Measurements from ENCODE around the gene INSRR.

Gene INSRR

DNA sequence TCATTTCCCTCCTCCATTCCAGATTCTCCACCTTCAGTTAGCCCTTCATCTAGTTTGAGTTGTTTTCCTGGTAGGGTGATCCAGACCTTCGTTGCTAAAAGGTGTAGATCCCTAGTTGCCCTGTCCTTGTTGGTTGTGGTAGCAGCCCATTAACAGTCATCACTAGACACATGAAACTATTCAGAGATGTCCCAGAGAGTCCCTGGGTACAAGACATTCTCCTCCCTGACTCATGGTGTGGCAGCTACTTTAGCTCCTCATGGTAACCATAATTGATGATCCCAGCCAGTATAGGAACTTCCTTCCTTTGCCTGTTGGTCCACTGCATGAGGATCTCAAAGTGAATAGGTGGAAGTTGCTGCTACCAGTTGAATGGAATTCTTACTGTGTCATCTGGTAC lies 36.2 kb downstream of the INSRR start:
- DNase-seq: no peak

DNA sequence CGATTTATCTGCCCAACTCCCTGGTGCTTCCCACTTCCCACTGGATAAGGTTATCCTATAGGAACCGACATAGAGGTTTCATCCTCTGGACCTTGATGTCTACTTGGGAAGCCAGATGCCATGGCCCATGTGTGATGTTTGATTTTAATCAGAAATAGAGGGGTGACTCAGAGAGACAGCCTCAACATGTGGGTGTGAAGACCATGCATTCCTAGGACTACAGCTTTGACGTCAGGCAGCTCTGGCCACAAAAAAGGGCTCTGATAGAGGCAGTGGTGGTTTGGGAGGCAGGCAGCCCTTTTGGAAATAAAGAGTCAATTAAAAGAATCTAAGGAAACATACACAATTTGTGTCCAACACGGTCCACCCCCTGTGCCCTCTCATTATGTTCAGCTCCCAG lies 37.1 kb downstream of the INSRR start:
- no peak for DNase-seq

DNA sequence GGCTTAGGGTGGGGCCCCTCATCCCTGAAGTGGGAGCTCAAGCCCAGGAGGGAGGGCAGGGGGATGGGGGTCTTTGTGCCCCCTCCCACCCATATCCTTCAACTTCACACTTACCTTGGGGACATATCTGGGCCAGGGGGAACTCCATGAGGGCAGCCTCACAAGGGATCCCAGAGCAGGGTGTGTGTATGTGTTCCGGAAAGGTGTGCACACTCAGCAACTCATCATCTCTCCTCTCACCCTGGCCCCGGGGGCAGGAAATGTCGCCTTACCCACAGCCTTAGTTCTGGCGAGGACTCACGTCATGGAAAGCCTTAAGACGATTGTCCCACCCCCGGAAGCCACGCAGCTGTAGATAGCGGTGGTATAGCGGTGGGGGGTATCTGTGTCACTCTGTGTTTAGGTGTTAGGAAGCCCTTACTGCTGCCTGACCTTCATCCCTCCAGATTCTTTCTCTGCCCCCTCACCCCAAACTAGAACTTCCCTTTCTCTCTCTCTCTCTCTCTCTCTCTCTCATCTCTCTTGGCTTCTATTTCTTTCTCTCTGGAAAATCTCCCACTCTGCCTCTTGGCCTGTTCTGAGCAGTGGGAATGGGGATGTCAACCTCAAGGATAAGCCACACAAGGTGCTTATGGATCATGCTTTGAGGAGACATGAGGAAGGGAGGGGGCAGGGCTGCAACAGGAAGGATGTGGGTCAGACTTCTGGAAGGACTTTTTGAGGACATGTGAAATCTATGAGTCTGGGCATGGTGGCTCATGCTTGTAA lies 42.2 kb downstream of the INSRR start, which contains the start of gene SH2D2A:
TSS of gene SH2D2A (minus strand) at position 288 of the 768 bp plus-strand sequence. CDS start at position 148, 140 bp downstream.
- no peak for DNase-seq

DNA sequence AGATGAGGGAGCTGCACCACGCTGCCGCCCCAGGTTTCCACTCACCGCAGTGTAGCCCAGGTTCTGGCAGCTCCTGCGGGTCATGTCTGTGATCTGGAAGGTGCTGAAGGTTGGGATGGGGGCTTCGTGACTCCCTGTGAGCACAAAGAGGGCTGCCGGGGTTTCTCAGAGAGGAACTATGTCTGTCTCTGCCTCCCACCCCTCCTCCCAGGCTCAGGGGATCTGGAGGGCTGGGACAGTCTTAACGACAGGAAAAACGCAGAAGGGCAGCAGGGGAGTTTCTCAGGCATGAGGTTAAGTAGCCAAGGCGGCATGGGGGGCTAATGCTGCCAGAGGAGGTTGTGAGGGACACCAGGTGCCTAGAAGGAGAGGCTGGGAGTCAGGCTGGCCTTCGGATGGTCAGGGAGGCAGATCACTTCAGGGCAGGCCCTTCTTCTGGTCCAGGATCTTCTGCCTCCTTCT lies 42.9 kb downstream of the INSRR start:
- no peak for DNase-seq

DNA sequence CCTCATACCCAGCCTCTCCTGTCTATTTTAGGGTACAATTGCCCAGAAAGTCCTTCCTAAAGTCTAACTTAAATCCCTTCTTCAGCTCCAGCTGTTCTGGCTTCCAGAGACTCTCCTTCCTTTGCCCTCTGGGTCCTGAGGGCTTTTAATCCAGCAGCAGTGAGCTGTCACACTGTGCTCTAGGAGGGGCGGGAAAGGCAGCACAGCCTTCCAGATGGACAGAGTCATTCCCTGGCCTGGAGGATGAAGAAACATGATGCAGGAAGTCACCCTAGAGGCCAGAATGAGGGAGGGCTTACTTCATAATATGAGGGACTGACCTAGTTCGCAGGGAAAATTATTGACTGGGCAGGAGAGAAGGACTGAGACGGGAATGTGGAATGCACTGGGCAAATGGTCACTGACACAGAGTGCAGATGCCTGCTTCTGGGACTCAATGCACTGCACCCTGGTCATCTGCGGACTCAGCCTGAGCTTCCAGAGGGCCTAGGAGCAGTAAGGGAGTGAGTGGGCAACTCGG lies 43.5 kb downstream of the INSRR start:
- DNase-seq: no peak

DNA sequence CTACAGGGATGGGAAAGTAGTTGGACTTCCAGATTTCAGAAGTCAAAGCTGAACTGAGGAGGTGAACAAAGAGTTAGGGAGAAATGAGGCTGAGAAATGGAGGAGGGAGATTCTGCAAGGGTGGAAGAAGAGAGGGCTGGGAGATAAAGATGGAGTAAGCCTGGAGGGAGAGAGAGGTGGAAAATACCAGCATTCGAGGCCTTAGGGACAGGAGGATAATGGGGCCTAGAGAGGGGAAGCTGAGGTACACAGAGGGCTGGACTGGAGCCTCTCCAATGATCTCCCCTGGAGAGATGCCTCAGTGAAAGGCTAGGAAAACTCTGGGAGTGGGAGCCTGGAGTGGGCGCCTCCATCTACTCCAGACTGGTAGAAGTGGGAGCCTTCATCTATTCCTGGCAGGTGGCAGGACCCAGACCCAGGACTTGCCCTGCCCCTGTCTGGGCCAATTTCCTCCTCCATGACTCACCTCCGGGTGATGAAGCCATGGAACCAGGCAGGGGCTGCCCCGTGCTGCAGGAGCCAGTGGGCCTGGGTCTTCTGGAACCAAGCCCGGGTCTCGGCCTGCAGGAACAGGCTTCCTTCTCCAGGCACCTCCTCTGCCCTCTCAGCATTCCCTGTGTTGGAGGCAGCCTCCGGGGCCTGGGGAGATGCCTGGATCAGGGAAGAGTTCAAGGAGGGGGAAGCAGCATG lies 44.2 kb downstream of the INSRR start:
- no peak for DNase-seq

DNA sequence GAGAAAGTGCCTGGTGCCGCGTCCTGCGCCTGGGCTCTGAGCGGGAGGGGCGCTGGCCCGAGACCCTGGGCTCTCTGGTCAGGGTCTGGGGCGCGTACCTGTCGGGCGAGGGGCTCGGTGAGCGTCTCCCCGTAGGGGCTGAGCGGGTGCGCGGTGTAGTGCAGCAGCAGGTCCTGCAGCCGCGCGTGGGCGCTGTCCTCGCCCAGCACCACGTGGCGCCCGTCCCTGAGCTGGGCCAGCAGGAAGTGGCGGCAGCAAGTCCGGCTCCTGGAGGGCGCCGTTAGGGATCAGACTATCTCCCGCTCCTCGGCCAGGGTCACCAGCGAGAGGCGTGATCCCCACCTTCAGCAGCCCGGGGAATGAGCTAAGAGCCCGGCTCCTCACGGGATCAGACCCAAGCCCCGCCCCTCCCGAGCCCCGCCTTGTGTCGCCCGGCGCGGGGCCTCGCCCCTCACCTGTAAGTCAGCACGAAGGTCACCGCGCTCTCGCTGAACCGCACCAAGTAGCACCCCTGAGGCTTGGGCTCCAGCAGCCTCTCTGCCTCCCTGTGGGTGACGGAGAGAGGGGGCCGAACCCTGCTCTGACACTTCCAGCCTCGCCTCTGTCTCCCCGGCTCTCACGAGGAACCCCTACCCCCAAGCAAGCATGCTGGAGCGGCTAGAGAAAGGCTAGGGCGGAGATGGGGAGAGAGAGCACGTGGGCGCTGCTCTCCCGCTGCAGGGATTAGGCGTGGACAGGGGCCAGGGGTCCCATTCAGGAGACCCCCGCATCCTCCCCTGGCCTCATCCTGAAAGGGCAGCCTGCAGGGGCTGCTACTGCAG lies 45.0 kb downstream of the INSRR start:
- no peak for DNase-seq

DNA sequence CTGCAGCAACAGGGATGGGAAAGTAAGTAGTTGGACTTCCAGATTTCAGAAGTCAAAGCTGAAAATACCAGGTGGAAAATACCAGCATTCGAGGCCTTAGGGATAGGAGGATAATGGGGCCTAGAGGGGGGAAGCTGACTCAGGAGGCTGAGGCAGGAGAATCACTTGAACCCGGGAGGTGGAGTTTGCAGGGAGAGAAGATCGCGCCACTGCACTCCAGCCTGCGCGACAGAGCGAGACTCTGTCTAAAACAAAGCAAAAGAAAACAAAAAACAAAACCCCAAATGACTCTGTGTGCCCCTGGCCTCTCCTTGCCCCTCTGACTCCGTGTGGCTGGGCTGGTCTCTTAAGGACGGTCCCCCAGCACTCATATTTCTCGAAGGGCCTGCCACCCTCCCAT lies 45.6 kb downstream of the INSRR start:
- no peak for DNase-seq

DNA sequence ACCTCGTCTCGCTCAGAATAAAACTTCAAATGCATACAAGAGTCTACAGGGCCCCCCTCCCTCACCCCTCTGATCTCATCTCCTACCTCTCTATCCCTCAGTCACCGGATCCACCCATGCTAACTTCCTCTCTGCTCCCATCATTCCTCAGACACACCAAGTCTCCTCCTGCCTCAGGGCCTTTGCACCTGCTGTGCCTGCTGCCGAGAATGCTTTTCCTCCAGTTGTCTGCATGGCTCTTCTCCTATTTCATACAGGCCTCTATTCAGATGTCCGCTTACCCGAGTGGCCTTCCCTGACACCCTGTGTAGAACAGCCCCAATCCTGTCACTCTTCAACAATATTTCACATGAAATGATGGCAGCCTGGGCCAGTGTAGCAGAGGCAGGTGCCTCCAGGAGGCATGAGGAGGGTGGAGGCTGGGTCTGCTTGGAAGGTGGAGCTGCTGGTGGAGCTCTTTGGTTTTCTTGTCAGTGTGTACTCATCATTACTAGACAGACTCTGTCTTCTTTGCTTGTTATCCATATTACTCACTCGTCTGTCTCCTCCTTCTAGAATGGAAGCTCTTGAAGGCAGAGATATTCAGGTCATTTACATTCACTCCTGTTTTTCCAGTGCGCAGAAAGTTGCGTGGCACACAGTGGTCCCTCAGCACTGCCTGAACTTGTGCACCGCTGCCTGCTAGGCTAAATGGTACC lies 46.5 kb downstream of the INSRR start:
- DNase-seq: no peak

DNA sequence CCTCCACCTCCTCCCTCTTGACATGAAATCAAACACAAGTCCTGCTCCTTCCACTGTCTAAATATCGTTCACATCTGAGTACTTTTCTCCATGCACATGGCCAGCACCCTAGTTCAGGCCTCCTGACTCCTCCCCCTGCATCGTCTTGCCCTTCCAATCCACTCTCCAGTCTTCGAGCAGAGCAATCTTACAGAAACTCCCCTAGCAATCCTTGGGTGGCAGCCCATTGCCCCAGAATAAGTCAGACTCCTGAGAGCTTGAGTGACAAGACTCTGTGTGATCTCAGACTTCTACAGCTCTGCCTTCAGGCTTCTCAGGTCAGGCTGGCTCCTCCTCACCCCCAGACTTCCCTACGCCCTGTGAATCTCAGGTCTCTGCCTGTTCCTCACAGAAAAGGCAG lies 47.7 kb downstream of the INSRR start:
- no peak for DNase-seq

DNA sequence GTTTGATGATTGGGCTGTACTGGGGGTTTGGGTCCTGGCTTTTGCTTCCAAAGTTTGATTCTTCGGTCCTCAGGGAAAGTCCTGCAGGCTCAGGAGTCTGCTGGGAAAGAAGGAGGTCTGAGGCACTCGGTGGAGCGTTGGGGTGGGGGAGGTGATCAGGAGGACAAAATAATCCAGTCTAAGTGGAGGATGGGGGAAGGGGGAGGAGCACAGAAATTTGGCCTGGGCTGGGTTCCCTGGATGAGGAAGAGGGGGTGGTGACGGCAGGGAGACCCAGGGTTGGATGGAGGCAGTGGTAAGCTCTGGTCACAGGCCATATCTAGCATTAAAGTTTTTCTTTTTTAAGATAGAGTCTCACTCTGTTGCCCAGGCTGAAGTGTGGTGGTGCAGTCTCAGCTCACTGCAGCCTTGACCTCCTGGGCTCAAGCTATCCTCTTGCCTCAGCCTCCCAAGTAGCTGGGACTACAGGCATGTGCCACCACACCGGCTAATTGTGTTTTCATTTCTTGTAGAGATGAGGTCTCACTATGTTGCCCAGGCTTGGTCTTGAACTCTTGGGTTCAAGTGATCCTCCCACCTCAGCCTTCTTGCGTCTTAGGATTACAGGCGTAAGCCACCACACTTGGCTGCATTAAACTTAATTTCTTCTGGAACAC lies 49.1 kb downstream of the INSRR start:
- no peak for DNase-seq

DNA sequence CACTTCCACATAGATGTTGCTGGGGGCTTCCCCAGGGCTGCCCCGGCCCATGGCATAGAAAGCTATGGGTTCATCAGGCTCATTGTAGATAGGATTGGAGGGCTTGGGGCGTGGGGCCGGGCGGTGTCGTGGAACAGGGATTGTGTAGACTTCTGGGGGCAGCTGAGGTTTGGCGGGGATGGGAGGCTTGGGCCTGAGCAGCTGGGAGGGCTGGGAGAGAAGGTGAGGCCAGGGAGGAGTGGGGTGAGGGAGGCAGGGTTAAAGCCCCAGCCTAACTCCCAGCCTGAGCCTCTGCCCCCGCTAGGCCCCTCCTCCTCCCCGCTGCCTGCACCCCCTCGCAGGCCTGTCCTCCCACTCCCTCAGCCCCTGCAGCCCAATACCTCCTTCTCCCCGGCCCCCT lies 49.6 kb downstream of the INSRR start:
- no peak for DNase-seq

DNA sequence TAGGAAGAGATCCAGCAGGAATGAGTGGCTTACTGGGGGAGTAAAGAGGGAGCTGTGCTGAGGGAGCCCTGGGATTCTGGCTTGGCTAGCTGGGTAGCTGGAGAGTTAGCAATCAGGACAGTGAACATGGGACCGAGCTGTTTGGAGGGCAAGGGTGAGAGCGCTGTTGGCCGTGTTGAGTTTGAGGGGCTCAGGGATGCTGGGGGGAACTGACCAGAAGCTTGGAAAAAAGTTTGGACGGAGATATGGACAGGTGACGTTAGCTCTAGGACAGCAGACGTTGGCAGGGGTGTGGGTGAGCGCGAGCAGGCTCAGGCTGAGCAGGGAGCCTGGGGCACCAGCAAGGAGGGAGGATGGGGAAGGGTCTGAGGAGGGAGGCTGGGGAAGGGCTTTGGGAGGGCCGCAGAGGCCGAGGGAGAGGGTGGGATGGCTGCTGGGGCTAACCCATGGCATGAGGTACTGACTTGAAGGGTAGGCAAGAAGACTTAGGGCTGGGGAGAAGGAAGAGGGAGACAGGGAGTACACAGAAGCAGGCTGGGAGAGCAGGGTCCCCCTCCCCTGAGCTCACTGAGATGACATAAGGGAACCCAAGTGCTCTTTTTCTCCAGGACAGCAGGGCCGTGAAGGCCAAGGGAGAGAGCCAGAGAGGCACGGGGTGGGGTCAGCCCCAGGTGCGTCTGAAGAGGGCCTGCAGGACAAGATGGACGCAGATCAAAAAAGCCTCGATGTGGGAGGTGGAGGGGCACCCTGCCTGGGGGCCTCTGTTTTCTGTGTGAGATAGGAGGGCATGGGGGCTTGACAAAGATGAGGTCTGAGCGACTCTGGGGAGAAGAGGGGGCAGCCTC lies 50.5 kb downstream of the INSRR start:
- DNase-seq: no peak

DNA sequence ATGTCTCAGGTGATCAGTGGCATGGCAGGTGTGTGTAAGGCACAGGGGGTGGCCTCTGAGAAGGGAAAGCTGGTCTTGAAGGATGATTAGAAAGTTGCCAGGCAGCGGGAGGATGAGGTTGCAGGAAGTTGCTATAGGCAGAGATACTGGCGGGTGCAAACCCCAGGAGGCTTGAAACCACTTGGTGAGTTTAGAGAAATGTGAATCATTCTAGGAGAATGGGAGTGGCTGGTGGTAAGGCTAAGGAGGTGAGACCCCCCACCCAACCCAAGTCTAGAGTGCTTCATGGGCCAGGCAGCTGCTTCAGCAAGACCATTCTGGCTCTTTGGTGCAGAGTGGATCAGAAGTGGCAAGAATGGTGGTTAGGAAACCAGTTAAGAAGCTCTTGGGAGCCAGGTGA lies 51.3 kb downstream of the INSRR start:
- no peak for DNase-seq

DNA sequence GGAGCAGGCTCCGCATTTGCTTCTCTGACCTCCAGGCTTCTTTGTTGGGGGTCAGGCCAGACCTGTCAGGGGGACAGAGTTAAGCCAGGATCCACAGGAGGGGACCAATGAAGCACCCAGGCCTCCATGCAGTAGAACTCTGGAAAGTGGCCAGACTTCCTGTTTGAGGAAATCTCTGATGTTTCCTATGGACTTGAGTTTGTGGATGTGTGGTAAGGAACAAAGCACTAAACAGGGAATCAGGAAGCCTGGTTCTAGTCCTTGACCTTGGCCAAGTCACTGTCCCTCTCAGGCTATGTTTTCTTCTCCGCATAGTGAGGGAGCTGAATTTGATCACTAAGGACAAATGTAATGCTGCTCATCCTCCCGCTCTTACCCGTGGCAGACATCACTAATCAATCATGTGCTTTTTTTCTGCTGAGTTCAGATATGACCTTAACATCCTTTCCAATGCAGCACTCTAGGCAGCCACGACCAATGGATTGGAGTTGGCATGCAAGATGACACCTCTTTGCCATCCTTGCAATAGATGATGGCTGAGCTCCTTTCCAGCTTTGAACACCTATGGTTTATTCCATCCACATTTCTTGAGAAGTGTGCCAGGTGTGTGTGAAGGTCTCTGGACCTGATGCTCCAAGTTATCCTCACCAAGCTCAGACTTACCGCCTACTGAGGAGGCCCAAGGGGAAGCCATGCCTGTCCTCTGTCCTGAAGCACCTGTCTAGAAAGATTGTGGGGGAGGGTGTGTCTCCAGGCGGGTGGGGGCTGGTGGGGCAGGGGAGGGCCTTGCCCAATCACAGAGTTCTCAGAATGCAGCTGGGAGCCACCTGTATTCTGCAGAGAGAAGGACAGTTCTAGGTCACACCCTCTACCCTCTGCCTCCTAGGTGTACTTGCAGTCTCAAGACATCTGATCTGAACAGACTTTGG lies 52.1 kb downstream of the INSRR start:
- no peak for DNase-seq

DNA sequence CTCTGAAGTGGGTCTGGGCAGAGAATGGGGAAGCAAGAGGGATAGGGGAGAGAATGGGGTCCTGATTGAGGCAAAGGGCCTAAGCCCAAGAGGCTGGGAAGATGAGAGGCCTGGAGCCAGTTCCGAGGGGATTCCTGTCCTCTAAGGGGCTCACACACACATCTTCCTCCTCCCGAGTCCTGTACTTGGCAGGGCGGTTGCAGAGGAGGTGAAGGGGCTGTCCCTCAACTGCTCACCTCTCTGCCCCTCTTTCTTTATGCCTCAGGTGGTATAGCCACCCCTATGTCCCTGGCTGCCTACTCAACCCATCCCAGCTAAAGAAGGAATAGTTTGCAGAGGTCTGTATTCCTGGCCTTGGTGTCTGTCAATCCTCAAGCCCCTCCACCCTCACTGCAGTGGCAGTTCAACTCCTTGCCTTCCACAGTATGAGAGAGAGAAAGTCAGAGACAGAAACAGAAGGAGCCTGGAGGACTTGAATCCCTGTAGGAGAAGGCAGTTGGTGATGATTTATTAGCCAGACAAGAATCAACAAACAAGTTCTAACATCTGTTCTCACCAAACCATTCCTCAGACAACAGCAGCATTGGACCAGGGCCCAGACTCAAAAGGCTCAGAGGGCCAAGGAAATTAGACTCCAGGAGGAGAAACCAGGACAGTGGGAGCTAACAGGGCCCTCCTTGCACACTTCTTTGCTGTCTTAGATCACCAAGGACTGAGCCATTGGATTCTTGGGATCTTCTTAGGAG lies 53.0 kb downstream of the INSRR start:
- DNase-seq: no peak

DNA sequence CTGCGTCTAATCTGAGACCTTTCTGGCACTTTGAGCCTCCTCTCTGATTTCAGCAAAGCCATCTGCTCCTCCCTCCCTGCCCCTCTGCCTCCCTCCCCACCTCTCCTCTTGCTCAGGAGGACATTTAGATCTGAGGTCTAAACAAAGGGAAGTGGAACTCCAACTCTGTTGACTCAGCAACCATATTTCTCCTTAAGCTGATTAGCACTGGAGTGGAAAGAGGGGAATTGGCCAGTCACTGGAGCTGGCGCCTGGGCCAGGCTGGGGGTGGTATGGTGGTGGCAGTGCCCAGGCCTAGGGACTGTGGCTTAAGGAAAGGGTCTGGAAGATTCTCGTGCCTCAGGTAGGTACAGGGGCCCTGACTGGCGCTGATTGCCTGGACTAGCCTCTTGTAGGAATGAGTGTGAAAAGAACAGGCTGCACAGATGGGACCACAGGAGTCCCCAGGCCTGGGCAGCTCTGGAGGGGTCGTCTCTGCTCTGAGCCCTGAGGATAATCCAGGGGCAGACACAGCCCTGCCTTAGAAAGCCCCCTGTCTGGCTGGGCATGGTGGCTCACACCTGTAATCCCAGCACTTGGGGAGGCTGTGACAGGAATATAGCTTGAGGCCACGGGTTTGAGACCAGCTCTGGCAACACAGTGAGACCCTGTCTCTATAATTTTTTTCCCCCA lies 54.2 kb downstream of the INSRR start:
- DNase-seq: no peak

DNA sequence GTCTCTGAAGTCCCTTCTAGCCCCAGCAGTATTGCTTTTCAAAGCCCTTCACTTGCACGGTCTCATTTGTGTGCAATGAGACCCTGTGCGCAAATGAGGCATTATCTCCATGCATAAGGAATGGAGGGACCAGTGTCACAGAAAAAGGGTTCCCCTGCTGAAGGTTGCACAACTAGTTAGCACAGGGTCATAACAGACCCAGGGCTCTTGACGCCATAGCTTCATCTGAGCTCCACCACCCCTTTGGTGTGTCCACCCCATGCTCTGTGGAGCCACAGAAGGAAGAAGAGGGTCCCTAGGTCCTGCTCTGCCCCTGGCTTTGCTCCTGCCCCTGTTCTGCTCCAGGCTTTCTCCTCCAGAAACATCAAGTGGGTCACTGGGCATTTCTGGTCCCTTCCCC lies 54.9 kb downstream of the INSRR start:
- DNase-seq: no peak
